ENCODE data around the gene B2M. TPM values are rescaled to one million over a fixed set of nuclear protein-coding genes. Genes with fewer than 3 reads are reported as not detected.
"Not testable (repeated sequence)": the region's sequence is repeated elsewhere in the genome, so short reads cannot be mapped to it uniquely, and the experiment has no call there.

The B2M gene
- 799 TPM for polyA plus RNA-seq (ENCODE audit: insufficient read length)
- long read RNA-seq, donor 1, transcript B2M-204 (4 exons, 1,705 nt): major isoform, 404 of 542 reads
- long read RNA-seq, donor 1, transcript B2M-213 (1 exons, 2,329 nt): minor isoform, 76 of 542 reads
- long read RNA-seq, donor 1, partial matches to known transcripts: 46 of 542 reads
- long read RNA-seq, donor 1, other reads (novel, unspliced or antisense): 11 of 542 reads
- long read RNA-seq, donor 2, transcript B2M-213 (1 exons, 2,329 nt): minor isoform, 45 of 500 reads
- long read RNA-seq, donor 2, transcript B2M-204 (4 exons, 1,705 nt): major isoform, 409 of 500 reads
- long read RNA-seq, donor 2, partial matches to known transcripts: 36 of 500 reads
- long read RNA-seq, donor 2, other reads (novel, unspliced or antisense): 9 of 500 reads
- long read RNA-seq, donor 3, transcript B2M-204 (4 exons, 1,705 nt): major isoform, 288 of 358 reads
- long read RNA-seq, donor 3, transcript B2M-213 (1 exons, 2,329 nt): minor isoform, 33 of 358 reads
- long read RNA-seq, donor 3, partial matches to known transcripts: 27 of 358 reads
- long read RNA-seq, donor 3, other reads (novel, unspliced or antisense): 8 of 358 reads
- long read RNA-seq, donor 4, transcript B2M-204 (4 exons, 1,705 nt): minor isoform, 53 of 130 reads
- long read RNA-seq, donor 4, transcript B2M-213 (1 exons, 2,329 nt): major isoform, 64 of 130 reads
- long read RNA-seq, donor 4, partial matches to known transcripts: 12 of 130 reads
- long read RNA-seq, donor 4, other reads (novel, unspliced or antisense): 0 of 130 reads
- long read RNA-seq, donor 5, transcript B2M-204 (4 exons, 1,705 nt): major isoform, 1,022 of 1,241 reads
- long read RNA-seq, donor 5, transcript B2M-213 (1 exons, 2,329 nt): minor isoform, 108 of 1,241 reads
- long read RNA-seq, donor 5, partial matches to known transcripts: 72 of 1,241 reads
- long read RNA-seq, donor 5, other reads (novel, unspliced or antisense): 32 of 1,241 reads
- long read RNA-seq, donor 6, transcript B2M-213 (1 exons, 2,329 nt): minor isoform, 84 of 527 reads
- long read RNA-seq, donor 6, transcript B2M-204 (4 exons, 1,705 nt): major isoform, 377 of 527 reads
- long read RNA-seq, donor 6, transcript B2M-208 (3 exons, 1,081 nt): minor isoform, 7 of 527 reads
- long read RNA-seq, donor 6, partial matches to known transcripts: 50 of 527 reads
- long read RNA-seq, donor 6, other reads (novel, unspliced or antisense): 9 of 527 reads
- long read RNA-seq, donor 7, transcript B2M-204 (4 exons, 1,705 nt): major isoform, 815 of 1,061 reads
- long read RNA-seq, donor 7, transcript B2M-213 (1 exons, 2,329 nt): minor isoform, 127 of 1,061 reads
- long read RNA-seq, donor 7, transcript B2M-208 (3 exons, 1,081 nt): minor isoform, 6 of 1,061 reads
- long read RNA-seq, donor 7, partial matches to known transcripts: 78 of 1,061 reads
- long read RNA-seq, donor 7, other reads (novel, unspliced or antisense): 33 of 1,061 reads
- long read RNA-seq, donor 8, transcript B2M-204 (4 exons, 1,705 nt): major isoform, 273 of 336 reads
- long read RNA-seq, donor 8, transcript B2M-213 (1 exons, 2,329 nt): minor isoform, 39 of 336 reads
- long read RNA-seq, donor 8, partial matches to known transcripts: 14 of 336 reads
- long read RNA-seq, donor 8, other reads (novel, unspliced or antisense): 9 of 336 reads

DNA sequence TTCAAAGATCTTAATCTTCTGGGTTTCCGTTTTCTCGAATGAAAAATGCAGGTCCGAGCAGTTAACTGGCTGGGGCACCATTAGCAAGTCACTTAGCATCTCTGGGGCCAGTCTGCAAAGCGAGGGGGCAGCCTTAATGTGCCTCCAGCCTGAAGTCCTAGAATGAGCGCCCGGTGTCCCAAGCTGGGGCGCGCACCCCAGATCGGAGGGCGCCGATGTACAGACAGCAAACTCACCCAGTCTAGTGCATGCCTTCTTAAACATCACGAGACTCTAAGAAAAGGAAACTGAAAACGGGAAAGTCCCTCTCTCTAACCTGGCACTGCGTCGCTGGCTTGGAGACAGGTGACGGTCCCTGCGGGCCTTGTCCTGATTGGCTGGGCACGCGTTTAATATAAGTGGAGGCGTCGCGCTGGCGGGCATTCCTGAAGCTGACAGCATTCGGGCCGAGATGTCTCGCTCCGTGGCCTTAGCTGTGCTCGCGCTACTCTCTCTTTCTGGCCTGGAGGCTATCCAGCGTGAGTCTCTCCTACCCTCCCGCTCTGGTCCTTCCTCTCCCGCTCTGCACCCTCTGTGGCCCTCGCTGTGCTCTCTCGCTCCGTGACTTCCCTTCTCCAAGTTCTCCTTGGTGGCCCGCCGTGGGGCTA is at the start of gene B2M, which contains the start of gene PATL2:
TSS of gene B2M (plus strand) at position 422 of the 647 bp plus-strand sequence. CDS start at position 452, 30 bp downstream.
TSS of gene PATL2 (minus strand) at position 228 of the 647 bp plus-strand sequence. CDS start 34,833 bp downstream, outside the sequence.
- DNase-seq: peak; percentile 97

DNA sequence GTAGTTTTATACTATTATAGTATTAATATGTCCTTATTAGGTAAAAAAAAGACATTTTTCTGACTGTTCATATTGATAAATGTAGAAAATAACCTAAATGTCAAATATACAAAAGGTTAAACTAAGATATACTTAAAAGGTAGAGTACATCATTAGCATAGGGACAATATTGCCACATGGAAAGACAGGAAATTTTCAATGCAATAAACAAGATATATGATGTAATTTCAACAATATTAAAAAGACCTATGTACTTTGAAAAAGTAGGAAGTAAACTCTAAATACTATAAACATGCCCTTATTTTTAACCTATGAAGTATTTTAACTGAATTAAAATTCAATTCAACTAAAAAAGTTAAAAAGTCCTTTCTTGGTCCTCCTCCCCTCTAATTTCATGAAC is 49.7 kb upstream of the B2M start:
- no peak for DNase-seq

DNA sequence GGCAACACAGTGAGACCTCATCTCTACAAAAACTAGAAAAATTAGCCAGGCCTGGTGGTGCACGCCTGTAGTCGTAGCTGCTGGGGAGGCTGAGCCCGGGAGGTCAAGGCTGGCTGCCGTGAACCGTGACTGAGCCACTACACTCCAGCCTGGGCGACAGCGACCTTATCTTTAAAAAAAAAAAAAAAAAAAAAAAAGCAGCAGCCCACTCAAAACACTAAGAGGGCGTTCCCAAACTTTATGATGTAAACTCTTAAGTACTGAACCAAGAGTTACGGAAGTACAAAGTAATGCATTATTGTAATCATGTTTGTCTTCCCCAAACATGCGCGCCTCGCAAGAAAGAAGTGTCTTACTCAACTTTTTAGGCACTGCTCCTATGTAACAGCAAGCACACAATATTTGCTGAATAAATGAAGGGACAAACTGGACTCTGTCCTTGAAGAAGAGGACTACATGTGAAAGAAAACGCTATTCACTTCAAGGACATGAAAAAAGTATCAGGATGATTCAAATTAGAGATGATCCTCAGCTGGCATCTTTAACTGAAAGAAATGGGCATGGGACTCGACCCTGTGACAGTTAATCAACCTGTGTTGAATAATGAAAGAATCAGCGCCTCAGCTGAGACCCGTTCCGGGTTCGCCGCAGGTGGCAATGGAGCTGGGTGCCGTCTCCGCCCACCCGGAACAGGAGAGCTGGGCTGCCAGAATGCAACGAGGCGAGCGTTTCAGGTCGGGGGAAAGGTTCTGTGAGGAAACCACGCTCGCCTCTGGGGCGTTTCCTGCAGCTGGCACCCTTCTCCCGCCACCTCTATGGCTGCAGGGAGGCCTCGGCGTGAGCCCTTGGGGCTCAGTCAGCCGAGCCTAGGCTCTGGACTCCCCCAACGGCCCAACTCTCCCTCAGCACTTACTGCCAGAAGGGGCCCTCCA is 48.6 kb upstream of the B2M start:
- DNase-seq: peak; percentile 19

DNA sequence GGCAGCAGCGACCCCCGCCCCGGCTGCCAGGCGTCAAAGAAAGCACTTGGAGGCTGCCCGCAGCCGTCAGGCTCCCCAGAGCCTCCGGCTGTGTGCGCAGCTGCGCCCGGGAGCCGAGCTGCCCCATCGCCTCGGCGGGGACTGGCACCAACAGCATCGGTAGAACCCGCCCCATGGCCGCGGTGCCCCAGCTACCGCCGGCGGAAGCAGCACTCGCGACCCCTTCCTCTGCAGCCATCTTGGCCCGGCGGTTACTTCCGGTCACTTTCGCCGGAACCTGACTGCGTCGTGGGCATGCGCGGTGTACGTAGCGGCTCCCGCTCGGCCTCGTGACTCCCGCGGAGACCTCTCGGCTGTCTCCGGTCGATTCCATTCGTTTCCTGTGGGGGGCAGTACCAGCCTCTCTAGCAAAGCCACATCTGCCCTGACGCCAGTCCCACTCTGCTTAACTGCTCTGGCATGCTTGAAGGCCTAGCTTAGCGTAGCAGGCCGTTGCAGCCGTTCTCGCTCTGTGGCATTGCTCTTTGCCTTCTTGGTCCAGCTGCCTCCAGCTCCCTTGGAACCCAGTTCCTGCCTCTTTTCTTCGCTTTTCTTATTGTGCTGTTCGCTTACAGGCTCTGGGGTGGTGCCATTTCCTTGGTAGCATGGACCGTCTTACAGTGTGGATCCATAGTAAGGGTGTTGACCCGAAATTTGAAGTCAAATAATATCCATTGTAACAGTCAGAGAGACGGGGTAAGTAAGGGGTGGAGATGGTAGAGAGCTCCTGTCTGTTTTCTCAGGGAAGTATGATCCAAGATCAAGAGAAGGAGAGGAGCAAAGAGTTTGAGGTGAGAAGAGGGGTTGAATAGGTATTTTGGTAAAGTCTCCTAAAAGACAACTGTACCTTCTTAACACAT is 47.7 kb upstream of the B2M start, which contains the start of gene SPG11:
TSS of gene SPG11 (minus strand) at position 253 of the 899 bp plus-strand sequence. CDS start at position 238, 15 bp downstream.
- DNase-seq: peak; percentile 98

DNA sequence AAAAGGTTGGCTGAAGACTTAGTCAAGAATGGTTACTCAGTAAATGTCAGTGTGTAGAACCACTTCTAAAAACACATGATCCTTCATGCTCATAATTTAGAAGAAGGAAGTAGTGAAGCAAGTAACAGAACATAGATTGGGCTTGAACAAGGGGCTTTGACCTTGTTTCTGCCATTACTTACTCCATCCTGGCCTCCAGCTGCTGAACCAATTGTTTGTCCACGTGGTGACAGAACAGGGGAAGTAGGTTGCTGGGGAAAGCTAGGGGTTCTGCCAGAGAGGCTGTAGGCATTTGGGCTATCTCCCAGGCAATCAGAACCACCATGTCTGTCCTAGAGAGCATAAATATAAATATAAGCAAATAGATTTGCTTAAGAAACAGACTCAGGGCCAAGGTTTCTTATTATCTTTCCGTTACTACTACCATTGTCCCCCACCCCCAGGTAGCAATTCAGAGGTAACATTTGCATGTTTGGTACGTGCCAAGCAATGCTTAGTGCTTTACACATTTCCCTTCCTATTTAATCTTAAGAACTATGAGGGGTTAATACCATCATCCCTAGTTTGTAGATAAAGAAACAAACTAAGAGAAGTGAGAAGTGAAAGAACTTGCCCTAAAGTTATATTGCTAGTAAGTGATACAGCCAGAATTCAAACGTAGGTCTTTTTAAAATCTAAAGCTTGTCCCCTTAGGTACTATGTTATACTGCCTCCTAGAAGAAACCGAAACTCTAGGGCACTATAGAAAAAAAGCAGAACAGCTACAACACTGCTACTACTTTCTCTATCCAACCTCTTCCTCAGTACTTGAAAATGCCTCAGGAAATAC is 44.9 kb upstream of the B2M start:
- no peak for DNase-seq

DNA sequence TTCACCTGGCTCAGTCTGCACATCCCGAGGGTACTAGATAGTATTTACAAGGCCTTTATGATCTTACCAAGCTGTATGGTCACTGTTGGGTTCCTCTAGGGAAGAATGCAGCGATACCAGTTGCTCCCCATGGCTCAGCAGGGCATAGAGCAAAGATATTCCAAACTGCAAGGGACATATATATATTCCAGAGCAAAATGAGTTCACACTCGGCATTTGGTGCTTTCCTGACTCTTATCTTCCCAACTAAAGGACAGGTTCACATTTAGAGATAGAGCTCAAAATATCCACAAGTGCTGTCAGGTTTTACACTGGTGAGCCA is 44.3 kb upstream of the B2M start:
- no peak for DNase-seq

DNA sequence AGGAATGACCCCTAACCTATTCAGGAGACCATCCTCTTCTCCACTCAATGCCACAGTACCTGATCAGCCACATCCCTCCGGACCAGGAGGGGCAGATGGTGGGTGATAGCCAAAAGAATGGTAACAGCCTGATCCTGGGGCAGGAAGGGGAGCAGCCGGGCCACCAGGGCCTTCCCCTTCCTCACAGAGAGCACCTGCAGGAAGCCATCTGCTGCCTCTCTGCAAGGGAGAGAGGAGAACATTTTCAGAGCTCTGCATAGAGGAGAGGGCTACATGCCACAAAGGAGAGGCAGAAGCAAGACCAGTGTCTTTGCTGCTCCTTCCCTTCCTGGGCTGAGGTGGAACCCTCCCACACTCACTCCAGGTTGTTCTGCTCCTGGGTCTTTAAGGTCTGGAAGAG is 42.4 kb upstream of the B2M start:
- DNase-seq: no peak

DNA sequence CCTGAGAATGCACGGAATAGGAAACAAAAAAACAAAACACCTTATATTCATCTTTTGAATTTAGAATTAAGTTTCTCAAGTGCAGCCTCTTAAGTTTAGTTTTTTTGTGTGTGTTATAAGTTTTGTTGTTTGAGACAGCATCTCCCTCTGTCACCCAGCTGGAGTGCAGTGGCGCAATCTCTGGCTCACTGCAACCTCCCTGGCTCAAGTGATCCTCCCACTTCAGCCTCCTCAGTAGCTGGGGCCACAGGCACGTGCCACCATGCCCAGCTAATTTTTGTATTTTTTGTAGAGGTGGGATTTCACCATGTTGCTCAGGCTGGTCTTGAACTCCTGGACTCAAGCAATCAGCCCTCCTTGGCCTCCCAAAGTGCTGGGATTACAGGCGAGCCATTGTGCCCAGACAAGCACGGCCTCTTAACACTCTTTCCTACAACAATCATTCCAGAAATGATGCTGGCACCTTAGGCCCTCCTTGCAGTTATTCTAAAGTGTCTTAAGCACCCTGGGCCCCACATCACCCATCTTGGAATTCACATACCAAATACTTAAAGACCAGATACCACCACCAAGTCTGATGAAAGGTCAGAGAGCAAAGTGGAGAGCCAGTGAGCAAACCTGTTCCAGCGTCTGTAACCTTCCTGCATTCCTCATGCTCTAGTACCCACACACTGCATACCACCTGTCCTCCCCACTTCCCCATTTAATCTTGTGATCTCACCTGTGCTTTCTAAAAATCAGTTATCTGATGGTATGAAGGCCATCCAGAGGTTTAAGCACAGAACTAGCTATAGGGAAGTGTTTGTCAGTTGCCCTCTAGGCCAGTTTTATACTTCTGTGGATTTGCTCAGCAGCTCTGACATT is 41.0 kb upstream of the B2M start:
- DNase-seq: no peak

DNA sequence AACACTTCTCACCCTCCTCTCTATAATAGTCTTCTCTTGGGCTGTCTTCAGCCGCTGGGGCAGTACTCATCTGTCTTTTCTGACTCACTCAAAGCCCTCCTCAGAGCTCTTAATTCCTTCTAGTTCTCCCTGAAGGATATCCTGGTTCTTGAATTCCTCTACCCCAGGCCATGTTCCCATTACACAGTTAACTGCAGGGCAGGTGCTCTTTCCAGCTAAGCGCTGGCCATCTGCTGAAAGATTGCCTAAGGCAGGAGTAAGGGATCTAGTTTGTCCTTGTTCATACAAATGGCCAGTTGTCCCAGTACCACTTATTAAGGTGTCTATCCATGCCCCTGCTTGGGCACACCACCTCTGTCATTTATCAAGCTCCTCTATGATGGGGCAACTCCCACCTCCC is 37.7 kb upstream of the B2M start:
- no peak for DNase-seq

DNA sequence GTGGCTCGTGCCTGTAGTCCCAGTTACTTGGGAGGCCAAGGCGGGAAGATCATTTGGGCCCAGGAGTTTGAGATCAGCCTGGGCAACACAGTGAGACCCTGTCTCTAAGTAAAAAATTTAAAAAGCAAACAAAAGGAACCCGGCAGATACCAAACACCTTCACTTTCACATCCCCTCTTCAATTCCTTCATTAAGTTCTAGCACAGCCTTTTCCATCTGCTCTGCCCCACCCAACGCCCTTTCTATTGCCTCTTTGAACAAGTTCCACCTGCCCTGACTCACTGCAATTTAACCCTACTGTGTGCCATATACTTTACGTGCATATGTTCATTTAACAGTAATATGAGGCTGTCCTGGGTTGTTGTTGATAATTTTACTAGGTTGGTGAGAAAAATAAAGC is 35.4 kb upstream of the B2M start:
- no peak for DNase-seq

DNA sequence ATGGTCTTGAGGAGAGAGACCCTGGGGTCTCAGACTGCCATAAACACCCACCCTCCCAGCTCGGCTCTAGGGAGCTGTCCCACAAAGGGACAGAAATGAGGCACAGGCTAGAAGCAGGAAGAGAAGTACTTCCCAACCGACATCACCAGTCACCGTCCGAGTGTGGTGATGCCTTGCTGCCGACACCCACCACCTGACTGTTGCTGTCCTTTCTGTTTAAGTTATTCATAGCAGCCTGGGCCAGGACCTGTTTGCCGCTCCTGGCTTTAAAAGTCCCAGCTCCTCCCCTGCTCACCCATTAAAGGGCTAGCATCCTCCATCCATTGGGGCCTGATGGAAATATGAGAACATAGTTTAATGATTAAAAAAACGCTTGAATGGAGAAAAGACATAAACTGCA is 34.6 kb upstream of the B2M start:
- no peak for DNase-seq

DNA sequence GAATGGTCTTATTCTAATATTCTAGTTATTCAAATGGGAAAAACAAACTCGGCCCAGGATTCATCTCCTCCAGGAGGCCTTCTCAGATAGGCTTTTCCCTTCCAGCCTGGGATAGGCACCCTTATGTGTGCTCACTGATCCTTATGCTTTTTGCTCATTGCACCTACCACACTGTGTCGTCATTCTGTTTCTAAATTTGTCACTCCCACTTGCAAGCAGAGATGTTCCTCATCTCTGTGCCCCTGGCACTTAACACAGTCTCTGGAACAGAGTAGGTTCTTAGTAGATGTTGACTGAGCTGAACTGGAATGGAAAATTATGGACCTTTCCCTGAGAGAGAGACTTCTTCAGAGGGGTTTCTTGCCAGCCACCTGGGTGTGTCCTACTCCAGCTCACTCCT is 29.1 kb upstream of the B2M start:
- no peak for DNase-seq

DNA sequence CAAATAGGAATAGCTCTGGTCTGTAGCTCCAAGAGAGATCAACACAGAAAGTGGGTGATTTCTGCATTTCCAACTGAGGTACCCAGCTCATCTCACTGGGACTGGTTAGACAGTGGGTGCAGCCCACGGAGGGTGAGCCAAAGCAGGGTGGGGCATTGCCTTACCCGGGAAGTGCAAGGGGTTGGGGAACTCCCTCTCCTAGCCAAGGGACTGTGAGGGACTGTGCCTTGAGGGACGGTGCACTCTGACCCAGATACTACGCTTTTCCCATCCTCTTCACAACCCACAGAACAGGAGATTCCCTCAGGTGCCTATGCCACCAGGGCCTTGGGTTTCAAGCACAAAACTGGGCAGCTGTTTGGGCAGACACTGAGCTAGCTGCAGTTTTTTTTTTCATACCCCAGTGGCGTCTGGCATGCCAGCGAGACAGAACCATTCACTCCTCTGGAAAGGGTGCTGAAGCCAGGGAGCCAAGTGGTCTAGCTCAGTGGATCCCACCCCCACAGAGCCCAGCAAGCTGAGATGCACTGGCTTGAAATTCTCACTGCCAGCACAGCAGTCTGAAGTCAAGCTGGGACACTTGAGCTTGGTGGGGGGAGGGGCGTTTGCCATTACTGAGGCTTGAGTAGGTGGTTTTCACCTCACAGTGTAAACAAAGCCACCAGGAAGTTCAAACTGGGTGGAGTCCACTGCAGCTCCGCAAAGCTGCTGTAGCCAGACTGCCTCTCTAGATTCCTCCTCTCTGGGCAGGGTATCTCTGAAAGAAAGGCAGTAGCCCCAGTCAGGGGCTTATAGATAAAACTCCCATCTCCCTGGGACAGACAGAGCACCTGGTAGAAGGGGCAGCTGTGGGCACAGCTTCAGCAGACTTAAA is 28.3 kb upstream of the B2M start:
- DNase-seq: peak; percentile 37

DNA sequence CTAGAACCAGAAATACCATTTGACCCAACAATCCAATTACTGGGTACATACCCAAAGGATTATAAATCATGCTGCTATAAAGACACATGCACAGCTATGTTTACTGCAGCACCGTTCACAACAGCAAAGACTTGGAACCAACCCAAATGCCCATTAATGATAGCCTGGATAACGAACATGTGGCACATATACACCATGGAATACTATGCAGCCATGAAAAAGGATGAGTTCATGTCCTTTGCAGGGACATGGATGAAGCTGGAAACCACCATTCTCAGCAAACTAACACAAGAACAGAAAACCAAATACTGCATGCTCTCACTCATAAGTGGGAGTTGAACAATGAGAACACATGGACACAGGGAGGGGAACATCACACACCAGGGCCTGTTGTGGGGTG is 22.0 kb upstream of the B2M start:
- DNase-seq: not testable (repeated sequence)

DNA sequence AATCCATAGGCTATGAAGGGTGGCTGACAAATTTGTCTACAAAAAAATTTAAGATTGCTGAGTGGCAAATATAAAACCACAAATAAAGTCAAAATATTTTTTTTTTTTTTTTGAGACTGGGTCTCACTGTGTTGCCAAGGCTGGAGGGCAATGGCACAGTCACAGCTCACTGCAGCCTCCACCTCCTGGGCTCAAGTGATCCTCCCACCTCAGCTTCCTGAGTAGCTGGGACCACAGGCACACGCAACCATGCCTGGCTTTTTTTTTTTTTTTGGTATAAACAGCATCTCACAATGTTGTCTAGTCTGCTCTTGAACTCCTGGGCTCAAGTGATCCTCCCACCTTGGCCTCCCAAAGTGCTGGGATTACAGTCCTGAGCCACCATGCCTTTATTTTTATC is 21.1 kb upstream of the B2M start:
- not testable (repeated sequence) for DNase-seq

Measured in left kidney (tissue), 8 donors.